HG03571 (cell line): ENCODE results near the gene SLC16A9.
A peak's percentile ranks its signal among the peaks of the same experiment; 100 is the strongest.

ENCODE experiments used
- ATAC-seq: cut with Tn5 transposase; IDR thresholded peaks from one replicate; pipeline ENCODE4 v1.9.1; 2021; ENCODE audit not compliant: unreplicated experiment

Gene SLC16A9

GRCh38 chr10:59631882-59632807 is 77.5 kb downstream of the SLC16A9 start:
- ATAC-seq = no peak

GRCh38 chr10:59631237-59631636 is 78.4 kb downstream of the SLC16A9 start:
- ATAC-seq = no peak

GRCh38 chr10:59628965-59629364 is 80.7 kb downstream of the SLC16A9 start:
- no peak for ATAC-seq

- ATAC-seq = no peak
Measured at GRCh38 chr10:59628456-59628855, 81.2 kb downstream of the SLC16A9 start.

- ATAC-seq = no peak
Measured at GRCh38 chr10:59627366-59628018, 82.2 kb downstream of the SLC16A9 start.

GRCh38 chr10:59626523-59626869 is 83.2 kb downstream of the SLC16A9 start:
- no peak for ATAC-seq

- peak; percentile 82 for ATAC-seq
Measured at GRCh38 chr10:59625721-59626522, 83.7 kb downstream of the SLC16A9 start.

- ATAC-seq = no peak
Measured at GRCh38 chr10:59624951-59625350, 84.7 kb downstream of the SLC16A9 start.

- no peak for ATAC-seq
Measured at GRCh38 chr10:59624136-59624535, 85.5 kb downstream of the SLC16A9 start.

- ATAC-seq = no peak
Measured at GRCh38 chr10:59623133-59624121, 86.2 kb downstream of the SLC16A9 start.

GRCh38 chr10:59622320-59623132 is 87.1 kb downstream of the SLC16A9 start:
- ATAC-seq = no peak

- ATAC-seq = no peak
Measured at GRCh38 chr10:59621771-59622170, 87.9 kb downstream of the SLC16A9 start.

GRCh38 chr10:59618666-59619065 is 91.0 kb downstream of the SLC16A9 start:
- ATAC-seq = no peak

GRCh38 chr10:59617996-59618395 is 91.7 kb downstream of the SLC16A9 start:
- ATAC-seq = no peak

- no peak for ATAC-seq
Measured at GRCh38 chr10:59611048-59611447, 98.6 kb downstream of the SLC16A9 start.

GRCh38 chr10:59607970-59608369 is 101.7 kb downstream of the SLC16A9 start:
- no peak for ATAC-seq

- no peak for ATAC-seq
Measured at GRCh38 chr10:59606551-59606961, 103.1 kb downstream of the SLC16A9 start.

- ATAC-seq = no peak
Measured at GRCh38 chr10:59601985-59602384, 107.7 kb downstream of the SLC16A9 start.
